Astrocyte of the spinal cord (primary cell): ENCODE results near the gene FAM228B.
A peak's percentile ranks its signal among the peaks of the same experiment; 100 is the strongest.

Experiments
- DNase-seq: peaks from one replicate; pipeline ENCODE4 v3.0.0; 2011; ENCODE audit warnings: low read depth, low spot score
- H3K4me3 ChIP-seq: 2 replicates; pipeline ENCODE4 v1.5.1; 2011; ENCODE audit warnings: low read depth, mild to moderate bottlenecking, low read length, moderate library complexity
- in situ Hi-C: cut with HindIII; loops from 2 replicates; pipeline ENCODE4 v1.10.0; 2017; ENCODE audit warnings: low sequenced_read_pairs
- TF ChIP-seq, protein P1 (sequence below): IDR thresholded peaks from 2 replicates; pipeline ENCODE4 v1.5.1; 2012; ENCODE audit warnings: low read depth, mild to moderate bottlenecking, low read length, inconsistent platforms

FAM228B gene

GRCh38 chr2:24123195-24123921 lies at the start of gene FAM228B, which contains the start of gene PFN4:
TSS of gene FAM228B (plus strand) at chr2:24123469. CDS start at chr2:24124362, 893 bp downstream.
TSS of gene PFN4 (minus strand) at chr2:24123334. CDS start at chr2:24122535, 799 bp downstream.
- in situ Hi-C loops, result no loop called here

GRCh38 chr2:24073816-24074215 lies 49.5 kb upstream of the FAM228B start:
- in situ Hi-C loops, result no loop called here
- no peak overlapping the region for H3K4me3 ChIP-seq
- TF ChIP-seq, protein P1, sequence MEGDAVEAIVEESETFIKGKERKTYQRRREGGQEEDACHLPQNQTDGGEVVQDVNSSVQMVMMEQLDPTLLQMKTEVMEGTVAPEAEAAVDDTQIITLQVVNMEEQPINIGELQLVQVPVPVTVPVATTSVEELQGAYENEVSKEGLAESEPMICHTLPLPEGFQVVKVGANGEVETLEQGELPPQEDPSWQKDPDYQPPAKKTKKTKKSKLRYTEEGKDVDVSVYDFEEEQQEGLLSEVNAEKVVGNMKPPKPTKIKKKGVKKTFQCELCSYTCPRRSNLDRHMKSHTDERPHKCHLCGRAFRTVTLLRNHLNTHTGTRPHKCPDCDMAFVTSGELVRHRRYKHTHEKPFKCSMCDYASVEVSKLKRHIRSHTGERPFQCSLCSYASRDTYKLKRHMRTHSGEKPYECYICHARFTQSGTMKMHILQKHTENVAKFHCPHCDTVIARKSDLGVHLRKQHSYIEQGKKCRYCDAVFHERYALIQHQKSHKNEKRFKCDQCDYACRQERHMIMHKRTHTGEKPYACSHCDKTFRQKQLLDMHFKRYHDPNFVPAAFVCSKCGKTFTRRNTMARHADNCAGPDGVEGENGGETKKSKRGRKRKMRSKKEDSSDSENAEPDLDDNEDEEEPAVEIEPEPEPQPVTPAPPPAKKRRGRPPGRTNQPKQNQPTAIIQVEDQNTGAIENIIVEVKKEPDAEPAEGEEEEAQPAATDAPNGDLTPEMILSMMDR, result no peak
- no peak for DNase-seq

More at GRCh38 chr2:24123195-24123921, at the start of gene FAM228B, which contains the start of gene PFN4:
- TF ChIP-seq, protein P1, result no peak
- peak; percentile 81 for DNase-seq
- peak within 1 kb of the TSS; percentile 81 for H3K4me3 ChIP-seq

GRCh38 chr2:24075259-24075658 lies 48.0 kb upstream of the FAM228B start:
- in situ Hi-C loops, result no loop called here
- TF ChIP-seq, protein P1, result no peak
- peak overlapping the region; percentile 98 for H3K4me3 ChIP-seq
- DNase-seq, result no peak

DNA sequence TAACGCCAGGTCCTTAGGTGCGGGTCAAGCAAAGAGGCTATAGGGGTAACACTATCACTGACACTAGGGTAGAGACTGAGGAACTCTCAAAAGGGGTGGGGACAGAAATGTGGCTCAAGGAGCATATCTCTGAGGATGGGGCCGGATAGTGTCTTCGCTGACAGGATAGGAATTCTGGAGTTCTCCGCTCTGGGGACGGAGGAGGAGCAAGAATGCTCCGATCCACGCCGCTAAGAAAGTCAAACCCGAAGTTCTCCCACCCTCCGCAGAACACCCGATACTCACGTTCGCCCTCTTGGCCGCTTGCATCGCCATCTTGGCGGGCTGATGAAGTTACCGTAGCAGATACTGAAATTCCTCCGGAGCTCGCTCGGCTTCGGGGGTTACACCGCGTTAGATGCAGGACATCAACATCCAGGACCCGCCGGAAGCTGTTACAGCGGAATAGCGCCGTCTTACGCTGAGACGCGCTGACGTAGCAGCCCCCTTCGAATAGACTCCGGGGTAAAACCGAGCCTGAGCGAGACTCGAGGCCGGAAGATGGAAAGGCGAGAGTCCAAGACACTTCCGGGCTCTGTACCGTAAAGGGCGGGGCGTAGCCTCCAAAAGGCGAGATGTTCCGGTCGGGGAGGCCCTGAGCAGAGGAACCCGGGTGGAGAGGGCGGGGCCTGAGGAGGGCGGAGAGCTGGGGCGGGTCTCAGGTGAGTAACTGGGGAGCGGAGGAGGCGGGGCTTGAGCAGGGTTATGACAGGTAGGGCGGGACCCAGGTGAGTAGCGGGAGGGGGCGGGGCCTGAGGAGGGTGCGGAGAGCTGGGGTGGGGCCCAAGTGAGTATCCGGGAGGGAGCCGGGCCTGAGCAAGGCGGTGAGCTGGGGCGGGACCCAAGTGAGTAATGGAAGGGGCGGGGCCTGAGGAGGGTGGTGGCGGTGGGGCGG lies 47.1 kb upstream of the FAM228B start, which contains the start of gene SF3B6:
Gene SF3B6 (minus strand): TSS at position 412 of the 934 bp plus-strand sequence. CDS start 97 bp downstream, at position 315.
- in situ Hi-C loops, result no loop called here
- TF ChIP-seq, protein P1, result no peak
- peak; percentile 99 for DNase-seq
- peak within 1 kb of the TSS; percentile 98 for H3K4me3 ChIP-seq

DNA sequence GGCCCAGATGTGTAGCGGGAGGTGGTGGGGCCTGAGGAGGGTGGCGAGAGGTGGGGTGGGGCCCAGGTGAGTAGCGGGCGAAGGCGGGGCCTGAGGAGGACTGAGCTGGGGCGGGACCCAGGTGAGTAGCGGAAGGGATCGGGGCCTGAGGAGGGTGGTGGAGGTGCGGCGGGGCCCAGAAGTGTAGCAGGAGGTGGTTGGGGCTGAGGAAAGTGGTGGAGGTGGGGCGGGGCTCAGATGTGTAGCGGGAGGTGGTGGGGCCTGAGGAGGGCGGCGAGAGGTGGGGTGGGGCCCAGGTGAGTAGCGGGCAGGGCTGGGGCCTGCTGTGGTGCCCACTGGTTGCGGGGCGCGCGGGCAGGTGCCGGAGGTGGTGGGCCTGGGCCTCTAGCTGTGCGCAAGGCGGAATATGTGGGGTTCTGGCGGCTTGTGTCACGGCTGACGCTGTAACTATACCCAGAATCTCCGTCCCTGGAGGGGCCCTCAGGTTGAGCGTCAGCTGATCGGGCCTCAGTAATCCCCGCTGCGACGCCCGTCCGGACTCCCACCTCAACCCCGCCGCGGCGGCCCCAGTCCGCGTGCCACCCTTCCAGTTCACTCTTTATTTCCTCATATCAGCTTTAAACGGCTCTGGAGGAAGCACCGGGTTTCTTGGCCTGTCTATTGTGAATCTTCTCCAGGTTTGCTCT lies 46.3 kb upstream of the FAM228B start:
- peak overlapping the region; percentile 98 for H3K4me3 ChIP-seq
- TF ChIP-seq, protein P1, result no peak
- peak; percentile 17 for DNase-seq
- in situ Hi-C loops, result no loop called here

- in situ Hi-C loops, result no loop called here
- peak overlapping the region; percentile 98 for H3K4me3 ChIP-seq
- TF ChIP-seq, protein P1, result no peak
- peak; percentile 4 for DNase-seq
Observed at GRCh38 chr2:24077535-24077877, 45.8 kb upstream of the FAM228B start.
